Hematopoietic multipotent progenitor cell treated with erythropoietin and hydrocortisone succinate and interleukin-3 and kit ligand, for 6 days (in vitro differentiated cells): Measurements from ENCODE around the gene MED19.
A peak's percentile ranks its signal among the peaks of the same experiment; 100 is the strongest.
"Not testable (repeated sequence)": the region's sequence is repeated elsewhere in the genome, so short reads cannot be mapped to it uniquely, and the experiment has no call there.

Experiments
- DNase-seq: peaks from one replicate; pipeline ENCODE4 v3.0.0-alpha.2; 2015

Gene MED19

GRCh38 chr11:57711414-57712255 is at the start of gene MED19:
Gene MED19 (minus strand): TSS chr11:57712215. CDS start chr11:57712179, 36 bp downstream.
- DNase-seq, result peak; percentile 91

DNA sequence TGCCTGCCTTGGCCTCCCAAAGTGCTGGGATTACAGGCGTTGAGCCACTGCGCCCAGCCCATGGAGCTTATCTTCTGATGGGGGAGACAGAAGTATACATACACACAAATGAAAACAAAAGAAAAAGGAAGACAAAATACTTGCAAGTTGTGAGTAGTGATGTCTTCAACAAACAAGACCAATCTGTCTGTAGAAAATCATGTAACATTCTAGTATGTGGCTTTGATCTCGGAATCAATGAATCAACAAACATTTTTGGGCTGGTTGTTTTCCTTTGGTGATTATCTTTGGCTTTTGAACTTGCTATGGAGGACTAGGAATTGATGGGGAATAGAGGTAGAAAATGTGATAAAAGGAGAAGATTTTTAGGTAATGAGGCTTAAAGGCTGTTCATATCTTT is 46.2 kb upstream of the MED19 start:
- no peak for DNase-seq

- no peak for DNase-seq
Observed at GRCh38 chr11:57752954-57753353, 40.9 kb upstream of the MED19 start.

DNA sequence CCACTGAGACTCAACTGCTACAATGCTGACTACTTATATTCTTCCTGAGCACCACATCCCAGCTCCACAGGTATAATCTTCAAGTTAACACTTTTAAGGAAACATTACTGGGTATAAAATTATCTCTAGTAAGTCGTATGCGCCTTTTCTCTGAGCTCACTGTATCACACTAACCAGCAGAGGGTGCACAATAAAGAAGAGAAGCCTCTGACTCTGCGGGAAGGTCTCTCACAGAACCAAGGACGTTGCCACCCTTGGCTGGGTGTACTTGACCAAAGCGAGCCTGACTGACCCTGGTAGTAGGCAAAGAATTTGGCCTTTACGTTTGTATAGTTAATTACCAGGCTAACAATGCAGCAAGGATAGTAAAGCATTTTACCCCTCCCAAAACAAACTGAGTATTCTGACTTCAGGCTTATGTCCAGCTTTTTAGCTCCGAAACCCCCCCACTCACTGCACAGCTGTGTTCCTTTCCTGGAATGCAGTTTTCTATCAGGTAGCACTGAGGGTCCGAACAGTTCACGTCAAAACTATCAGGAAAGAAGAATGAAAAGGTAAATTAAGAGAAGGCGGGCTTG is 39.8 kb upstream of the MED19 start, which contains the start of gene BTBD18:
Gene BTBD18, minus strand, starts transcription at position 144 of the 578 bp plus-strand sequence. CDS start 631 bp downstream, outside the sequence.
- peak; percentile 83 for DNase-seq

GRCh38 chr11:57751176-57751575 is 39.2 kb upstream of the MED19 start:
- DNase-seq, result peak; percentile 80

DNA sequence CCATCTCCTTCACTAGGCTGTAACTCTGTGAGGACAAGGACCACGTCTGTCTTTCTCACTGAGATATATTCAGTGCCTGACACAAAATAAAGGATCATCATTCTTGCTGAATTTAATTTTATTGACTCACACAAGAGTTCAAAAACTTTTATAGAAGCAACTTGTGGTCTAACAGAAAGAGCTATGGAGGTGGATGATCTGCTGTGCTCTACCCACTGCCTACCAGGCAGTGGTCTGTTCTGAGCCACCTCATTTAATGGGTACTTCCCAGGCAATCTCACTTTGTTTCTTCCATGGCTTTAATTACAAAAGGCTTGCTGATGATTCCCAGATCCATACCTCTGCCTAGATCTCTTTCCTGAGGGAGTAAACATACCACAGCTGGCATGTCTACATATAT is 34.9 kb upstream of the MED19 start:
- DNase-seq, result no peak

GRCh38 chr11:57745206-57745605 is 33.2 kb upstream of the MED19 start:
- DNase-seq, result no peak

DNA sequence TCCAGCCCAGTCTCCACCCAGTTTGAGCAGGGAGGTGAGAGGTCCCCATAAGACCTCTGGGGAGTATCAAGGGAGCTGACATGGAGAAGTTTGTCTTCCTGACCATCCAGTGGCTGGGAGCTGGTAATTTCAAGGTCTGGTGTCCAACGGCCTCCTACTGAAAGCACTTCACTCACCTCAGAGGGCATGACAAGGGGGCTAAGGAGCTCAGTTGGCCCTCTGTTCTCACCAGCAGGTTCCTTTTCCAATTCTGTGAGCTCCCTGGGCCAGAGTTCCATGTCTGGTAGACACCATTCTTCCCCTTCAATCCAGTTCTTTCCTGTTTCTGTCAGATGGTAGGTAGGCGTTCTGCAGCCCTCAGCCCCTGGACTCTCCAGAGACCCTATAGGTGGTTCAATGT is 32.3 kb upstream of the MED19 start:
- DNase-seq, result no peak

GRCh38 chr11:57742087-57742452 is 30.1 kb upstream of the MED19 start:
- DNase-seq, result no peak

DNA sequence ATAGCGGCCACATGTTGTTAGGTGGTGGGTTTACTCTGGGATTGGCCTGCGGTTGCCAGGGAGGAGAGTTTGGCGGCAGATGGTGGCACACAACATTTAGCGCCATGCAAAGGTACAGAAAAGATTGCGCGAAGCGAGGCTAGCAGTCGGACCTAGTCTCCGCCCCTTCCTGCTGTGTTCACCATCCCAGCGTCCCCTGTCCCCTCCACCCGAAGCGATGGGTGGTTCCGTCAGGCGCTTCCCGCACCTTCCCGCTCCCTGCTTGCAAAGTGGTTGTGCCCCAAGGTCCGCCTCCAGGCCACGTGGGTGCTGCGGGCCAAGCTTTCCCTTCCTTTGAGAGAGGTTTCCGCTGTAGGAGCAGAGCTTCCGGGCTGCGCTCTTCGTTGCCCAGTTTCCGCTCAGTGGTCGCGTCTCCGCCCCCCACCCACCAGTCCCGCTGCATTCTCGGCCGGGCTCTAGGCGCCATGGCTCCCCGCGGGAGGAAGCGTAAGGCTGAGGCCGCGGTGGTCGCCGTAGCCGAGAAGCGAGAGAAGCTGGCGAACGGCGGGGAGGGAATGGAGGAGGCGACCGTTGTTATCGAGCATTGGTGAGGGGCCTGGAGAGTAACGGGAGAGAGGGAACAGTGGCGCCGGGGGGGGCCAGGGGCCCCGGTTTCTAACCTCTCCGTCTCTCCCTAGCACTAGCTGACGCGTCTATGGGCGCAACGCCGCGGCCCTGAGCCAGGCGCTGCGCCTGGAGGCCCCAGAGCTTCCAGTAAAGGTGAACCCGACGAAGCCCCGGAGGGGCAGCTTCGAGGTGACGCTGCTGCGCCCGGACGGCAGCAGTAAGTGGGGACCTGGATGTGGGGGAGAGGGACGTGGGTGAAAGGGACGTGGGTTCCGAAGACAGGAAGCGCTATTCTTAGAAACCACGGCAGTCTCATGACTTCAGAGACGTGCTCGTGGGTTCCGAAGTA is 29.4 kb upstream of the MED19 start, which contains the start of gene SELENOH:
Gene SELENOH, plus strand, starts transcription at position 360 of the 955 bp plus-strand sequence. Its CDS starts 105 bp downstream, at position 465.
- peak; percentile 99 for DNase-seq

- peak; percentile 81 for DNase-seq
Observed at GRCh38 chr11:57735619-57736298, 23.7 kb upstream of the MED19 start.

DNA sequence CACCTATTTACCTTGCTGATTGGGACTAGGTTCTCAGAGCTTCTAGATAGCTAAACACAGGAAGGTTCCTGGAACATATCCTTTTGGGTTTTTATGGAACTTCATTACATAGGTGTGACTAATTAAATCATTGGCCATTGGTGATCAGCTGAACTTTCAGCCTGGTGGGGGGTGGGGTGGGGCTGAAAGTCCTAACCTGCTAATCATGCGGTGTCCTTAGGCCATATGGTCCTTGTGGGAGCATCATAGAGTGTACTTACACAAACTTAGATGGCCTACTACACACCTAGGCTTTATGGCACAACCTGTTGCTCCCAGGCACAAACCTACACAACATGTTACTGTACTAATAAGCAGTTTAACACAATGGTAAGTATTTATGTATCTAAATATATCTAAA is 20.6 kb upstream of the MED19 start:
- DNase-seq, result no peak

- DNase-seq, result no peak
Observed at GRCh38 chr11:57729479-57729878, 17.5 kb upstream of the MED19 start.

DNA sequence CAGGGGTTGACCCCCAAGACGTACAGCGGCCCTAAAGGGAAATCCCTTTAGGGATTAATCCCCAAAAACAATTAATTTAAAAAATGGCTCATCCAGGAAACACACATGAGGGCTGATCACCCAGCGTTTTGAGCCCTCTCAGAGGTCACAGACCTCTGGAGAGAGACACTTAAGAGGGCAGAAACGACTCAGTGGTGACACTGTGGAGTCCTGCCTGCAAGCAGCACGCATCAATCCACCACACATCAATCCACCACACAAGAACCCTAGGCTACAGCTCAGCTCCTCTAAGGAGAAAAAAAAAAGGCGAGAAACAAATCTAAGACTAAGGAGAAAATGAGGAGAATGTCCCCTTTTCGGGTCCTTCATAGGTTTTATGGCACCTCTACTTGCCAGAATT is 16.8 kb upstream of the MED19 start:
- DNase-seq, result no peak

DNA sequence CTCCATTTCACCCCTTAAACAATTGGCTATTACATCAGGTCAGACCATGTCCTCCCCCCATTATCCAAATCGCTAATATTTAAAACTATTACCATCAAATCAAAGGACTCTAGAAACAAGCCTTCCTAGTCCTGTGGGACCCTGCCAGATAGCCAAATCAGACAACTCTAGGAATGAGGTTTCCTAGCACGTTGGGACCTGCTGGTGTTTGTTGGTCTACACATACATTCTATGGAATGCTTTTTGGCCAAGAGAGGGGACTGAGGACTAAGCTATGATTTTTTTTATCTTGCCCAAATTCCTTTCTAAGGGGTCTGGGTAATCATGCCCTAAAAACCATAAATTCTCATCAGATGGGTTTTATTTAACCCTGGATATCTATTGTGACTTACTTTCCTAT is 15.2 kb upstream of the MED19 start:
- no peak for DNase-seq

DNA sequence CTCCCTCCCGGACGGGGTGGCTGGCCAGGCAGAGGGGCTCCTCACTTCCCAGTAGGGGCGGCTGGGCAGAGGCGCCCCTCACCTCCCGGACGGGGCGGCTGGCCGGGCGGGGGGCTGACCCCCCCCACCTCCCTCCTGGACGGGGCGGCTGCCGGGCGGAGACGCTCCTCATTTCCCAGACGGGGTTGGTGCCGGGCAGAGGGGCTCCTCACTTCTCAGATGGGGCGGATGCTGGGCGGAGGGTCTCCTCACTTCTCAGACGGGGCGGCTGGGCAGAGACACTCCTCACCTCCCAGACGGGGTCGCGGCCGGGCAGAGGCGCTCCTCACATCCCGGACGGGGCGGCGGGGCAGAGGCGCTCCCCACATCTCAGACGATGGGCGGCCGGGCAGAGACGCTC is 4.7 kb upstream of the MED19 start:
- not testable (repeated sequence) for DNase-seq

GRCh38 chr11:57713835-57714234 is 1.8 kb upstream of the MED19 start:
- peak; percentile 57 for DNase-seq

DNA sequence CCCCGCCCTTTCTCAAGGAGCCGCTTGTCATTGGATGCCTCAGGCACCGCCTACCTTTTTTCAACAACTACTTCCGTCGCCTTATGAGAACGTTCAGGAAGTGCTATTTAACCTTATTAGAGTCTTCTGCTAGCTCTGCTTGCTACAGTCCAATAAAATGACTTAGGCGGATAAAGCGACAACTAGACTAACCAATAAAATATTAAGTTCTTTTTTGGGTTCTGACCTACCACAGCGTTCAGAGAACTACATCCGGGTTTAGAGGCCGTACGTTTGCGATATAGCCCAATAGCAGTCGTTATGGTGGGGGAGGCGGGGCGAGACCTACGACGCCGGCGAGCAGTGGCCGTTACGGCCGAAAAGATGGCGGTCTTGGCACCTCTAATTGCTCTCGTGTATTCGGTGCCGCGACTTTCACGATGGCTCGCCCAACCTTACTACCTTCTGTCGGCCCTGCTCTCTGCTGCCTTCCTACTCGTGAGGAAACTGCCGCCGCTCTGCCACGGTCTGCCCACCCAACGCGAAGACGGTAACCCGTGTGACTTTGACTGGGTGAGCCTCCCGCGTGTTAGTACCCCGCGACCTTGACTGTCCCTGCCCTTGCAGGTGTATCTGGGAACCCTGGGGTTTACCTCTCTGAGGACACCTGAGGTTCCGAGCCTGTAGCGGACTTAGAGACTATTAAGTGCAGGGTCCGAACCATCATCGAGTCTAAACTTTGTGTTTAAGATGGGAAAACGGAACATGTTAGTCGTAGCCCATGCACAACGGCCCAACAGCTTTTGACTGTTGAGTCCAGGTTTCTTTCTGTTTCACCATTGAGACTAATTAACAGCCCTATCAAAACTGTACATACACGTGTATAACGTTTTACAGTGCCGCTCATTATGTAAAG is 488 bp upstream of the MED19 start, which contains the start of gene TMX2:
Gene TMX2, plus strand, starts transcription at position 338 of the 895 bp plus-strand sequence. Its CDS starts 26 bp downstream, at position 364.
- peak; percentile 100 for DNase-seq

DNA sequence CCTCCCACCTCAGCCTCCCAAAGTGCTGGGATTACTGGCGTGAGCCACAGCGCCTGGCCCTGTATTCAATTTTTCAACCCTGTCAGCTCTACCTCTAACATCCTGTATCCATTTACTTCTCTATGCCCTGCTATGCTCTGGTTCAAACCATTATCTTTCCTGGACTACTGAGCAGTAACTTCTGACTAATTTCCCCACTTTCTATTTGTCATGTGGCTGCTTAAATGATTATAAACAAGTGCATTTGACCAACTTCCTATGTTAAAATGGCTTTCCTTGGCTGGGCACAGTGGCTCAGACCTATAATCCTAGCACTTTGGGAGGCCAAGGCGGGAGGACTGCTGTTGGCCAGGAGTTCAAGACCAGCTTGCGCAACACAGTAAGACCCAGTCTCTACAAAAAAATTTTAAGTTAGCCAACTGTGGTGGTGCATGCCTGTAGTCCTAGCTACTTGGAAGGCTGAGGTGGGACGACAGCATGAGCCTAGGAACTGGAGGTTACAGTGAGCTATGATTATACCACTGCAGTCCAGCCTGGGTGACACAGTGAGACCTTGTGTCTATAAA is 2.1 kb downstream of the MED19 start:
- no peak for DNase-seq

DNA sequence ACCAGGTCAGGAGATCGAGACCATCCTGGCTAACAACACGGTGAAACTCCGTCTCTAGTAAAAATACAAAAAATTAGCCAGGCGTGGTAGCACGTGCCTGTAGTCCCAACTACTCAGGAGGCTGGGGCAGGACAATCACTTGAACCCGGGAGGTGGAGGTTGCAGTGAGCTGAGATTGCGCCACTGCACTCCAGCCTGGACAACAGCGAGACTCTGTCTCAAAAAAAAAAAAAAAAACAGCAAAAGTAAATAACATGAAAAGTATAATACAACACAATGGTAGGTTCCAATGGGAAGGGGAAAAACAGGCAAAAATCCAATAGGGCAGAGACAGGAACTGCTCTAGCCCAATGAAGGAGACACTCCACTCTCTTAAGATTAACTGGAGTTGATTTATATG is 6.6 kb downstream of the MED19 start:
- not testable (repeated sequence) for DNase-seq

DNA sequence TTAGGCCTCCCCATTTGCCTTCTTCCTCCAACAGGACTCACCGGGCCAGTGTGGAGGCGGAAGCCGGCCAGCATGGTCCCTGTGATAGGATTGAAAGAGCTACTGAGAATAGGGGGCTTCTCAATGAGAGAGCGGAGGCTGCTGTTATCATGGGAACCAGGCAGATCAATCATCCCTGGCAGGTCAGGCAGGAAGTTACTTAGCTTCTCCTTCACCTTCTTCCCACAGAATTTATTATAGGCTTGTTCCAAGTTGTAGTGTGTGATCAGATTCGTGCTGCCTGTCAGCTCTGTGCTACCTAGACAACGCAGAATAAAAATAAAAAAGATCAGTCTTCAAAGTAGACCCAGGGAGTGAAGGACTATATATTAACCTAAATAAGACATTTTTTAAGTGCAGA is 7.1 kb downstream of the MED19 start:
- DNase-seq, result no peak
